Epithelial cell of proximal tubule (primary cell): ENCODE measurements around the gene CLIC4. TPM values are rescaled to one million over a fixed set of nuclear protein-coding genes. Genes with fewer than 3 reads are reported as not detected.
A peak's percentile ranks its signal among the peaks of the same experiment; 100 is the strongest.
"Not testable (repeated sequence)": the region's sequence is repeated elsewhere in the genome, so short reads cannot be mapped to it uniquely, and the experiment has no call there.

ENCODE experiments used
- DNase-seq: peaks from one replicate; pipeline ENCODE4 v3.0.0-alpha.2; 2011; ENCODE audit warnings: low read depth
- H3K4me3 ChIP-seq: 2 replicates; pipeline ENCODE4 v1.5.1; 2011; ENCODE audit warnings: low read depth, mild to moderate bottlenecking, low read length
- total RNA-seq: library from RNA; depleted of rRNA; stranded (reverse); fragments of >200 nt; gene quantifications from 2 replicates; pipeline ENCODE4 v1.2.3, GENCODE V29; 2015
- TF ChIP-seq, protein P1 (sequence below): conservative IDR thresholded peaks from 2 replicates; pipeline ENCODE4 v1.5.1; 2012; ENCODE audit warnings: low read depth, mild to moderate bottlenecking, low read length

The CLIC4 gene
- total RNA-seq, 1 donor from 2014 or later, result 143 TPM

GRCh38 chr1:24773618-24774017, 28.4 kb downstream of the CLIC4 start:
- TF ChIP-seq, protein P1, sequence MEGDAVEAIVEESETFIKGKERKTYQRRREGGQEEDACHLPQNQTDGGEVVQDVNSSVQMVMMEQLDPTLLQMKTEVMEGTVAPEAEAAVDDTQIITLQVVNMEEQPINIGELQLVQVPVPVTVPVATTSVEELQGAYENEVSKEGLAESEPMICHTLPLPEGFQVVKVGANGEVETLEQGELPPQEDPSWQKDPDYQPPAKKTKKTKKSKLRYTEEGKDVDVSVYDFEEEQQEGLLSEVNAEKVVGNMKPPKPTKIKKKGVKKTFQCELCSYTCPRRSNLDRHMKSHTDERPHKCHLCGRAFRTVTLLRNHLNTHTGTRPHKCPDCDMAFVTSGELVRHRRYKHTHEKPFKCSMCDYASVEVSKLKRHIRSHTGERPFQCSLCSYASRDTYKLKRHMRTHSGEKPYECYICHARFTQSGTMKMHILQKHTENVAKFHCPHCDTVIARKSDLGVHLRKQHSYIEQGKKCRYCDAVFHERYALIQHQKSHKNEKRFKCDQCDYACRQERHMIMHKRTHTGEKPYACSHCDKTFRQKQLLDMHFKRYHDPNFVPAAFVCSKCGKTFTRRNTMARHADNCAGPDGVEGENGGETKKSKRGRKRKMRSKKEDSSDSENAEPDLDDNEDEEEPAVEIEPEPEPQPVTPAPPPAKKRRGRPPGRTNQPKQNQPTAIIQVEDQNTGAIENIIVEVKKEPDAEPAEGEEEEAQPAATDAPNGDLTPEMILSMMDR, result no peak
- DNase-seq, result no peak
- no peak overlapping the region for H3K4me3 ChIP-seq

GRCh38 chr1:24775348-24775747, 30.1 kb downstream of the CLIC4 start:
- no peak for DNase-seq
- TF ChIP-seq, protein P1, result no peak
- no peak overlapping the region for H3K4me3 ChIP-seq

GRCh38 chr1:24775916-24776315, 30.7 kb downstream of the CLIC4 start:
- DNase-seq, result no peak
- TF ChIP-seq, protein P1, result no peak
- no peak overlapping the region for H3K4me3 ChIP-seq

GRCh38 chr1:24776821-24777220, 31.6 kb downstream of the CLIC4 start:
- TF ChIP-seq, protein P1, result no peak
- no peak overlapping the region for H3K4me3 ChIP-seq
- no peak for DNase-seq

DNA sequence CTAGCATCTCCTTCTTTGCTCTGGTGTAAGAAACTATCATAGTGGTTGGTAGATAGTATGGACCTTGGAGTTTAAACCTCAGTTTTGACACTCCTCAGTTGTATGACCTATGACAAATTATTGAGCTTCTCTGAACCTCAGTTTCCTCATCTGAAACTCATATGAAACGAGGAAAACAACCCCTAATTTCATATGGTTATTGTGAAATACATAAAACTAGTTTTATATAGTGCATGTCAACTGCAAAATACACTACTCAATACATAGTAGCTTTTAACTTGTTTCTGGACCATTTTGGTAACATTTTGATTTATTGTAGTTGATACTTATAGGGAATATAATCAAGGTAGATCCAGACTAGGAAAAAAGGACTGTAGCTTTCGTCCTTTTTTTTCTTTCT, 32.9 kb downstream of the CLIC4 start:
- TF ChIP-seq, protein P1, result no peak
- DNase-seq, result no peak
- no peak overlapping the region for H3K4me3 ChIP-seq

- not testable (repeated sequence) for H3K4me3 ChIP-seq, DNase-seq
These were observed 34.0 kb downstream of the CLIC4 start for GRCh38 chr1:24779199-24779598.

DNA sequence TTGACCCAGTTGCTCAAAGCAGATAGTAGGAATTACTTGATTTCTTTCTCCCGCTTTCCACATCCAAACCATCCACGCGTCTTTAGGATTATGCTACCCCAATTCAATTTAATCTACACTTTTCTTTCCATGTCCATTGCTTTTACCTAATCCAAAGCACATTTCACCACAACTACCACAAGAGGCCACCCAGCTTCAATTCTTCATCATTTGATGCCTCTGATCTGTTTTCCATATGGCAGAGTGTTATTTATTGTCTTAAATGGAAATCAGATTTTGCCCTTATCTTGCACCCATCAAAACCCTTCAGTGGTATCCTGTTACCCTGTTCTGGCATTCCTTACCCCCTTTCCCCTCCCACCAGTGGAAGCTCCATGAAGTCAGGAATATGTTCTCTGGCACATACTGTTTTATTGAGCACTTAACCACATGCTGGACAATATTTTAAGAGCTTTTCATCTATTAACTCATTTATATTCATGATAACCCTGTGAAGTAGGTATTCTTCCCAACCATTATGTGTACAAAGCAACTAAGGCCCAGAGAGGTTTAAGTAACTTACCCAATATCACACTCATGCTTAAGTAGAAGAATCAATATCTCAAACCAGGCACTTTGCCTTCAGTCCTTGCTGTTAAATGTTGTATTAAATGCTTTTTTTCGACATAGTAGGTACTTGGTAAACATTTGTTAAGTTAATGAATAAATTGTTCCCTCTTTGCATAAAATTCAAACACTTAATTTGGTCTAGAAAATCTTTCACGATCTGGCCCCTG, 34.6 kb downstream of the CLIC4 start:
- no peak overlapping the region for H3K4me3 ChIP-seq
- no peak for DNase-seq
- TF ChIP-seq, protein P1, result peak; percentile 45

GRCh38 chr1:24780626-24781025, 35.4 kb downstream of the CLIC4 start:
- not testable (repeated sequence) for DNase-seq, H3K4me3 ChIP-seq
